CD4-positive, alpha-beta T cell treated with Interleukin-6 for 4 hours (primary cell): ENCODE measurements around the gene PPP1R37.
"Not testable (repeated sequence)": the region's sequence is repeated elsewhere in the genome, so short reads cannot be mapped to it uniquely, and the experiment has no call there.

ENCODE experiments used
- DNase-seq: peaks from one replicate; pipeline ENCODE4 v3.0.0-alpha.2; 2020; ENCODE audit warnings: mixed read lengths

PPP1R37 gene

DNA sequence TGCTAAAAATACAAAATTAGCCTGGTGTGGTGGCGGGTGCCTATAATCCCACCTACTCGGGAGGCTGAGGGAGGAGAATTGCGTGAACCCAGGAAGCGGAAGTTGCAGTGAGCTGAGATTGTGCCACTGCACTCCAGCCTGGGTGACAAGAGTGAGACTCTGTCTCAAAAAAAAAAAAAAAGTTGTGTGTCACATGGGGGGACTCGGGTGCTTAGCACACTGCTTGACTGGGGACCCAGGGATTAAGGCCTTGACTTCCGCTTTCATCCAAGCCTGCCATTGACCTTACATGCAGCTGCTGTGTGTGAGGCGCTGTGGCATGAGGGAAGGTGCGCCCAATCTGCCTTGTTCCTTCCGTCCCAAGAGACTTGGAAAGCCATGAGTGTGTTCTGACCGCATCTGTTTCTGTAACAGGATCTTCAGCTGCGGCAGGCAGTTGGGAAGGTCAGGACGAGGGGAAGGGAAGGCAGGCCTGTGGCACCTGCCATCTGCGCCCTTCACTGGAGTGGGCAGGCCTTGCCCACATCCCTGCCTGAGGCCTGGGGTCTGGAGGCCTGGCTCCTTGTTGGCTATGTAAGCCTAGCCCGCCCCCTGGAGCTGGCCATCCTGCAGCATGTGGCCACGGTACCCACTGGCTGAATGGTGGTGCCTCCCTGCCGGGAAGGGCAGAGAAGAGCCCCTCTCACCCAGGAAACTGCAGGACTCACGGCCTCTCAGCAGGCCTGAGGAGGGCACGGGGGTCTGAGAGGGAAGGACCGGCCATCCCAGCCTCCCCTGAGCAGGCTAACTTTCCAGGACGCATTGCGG, 23.0 kb downstream of the PPP1R37 start:
- DNase-seq = no peak

GRCh38 chr19:45117167-45117594, 24.2 kb downstream of the PPP1R37 start:
- peak; percentile 61 for DNase-seq

- DNase-seq = no peak
Observed at GRCh38 chr19:45117671-45118070, 24.7 kb downstream of the PPP1R37 start.

GRCh38 chr19:45118106-45118505, 25.1 kb downstream of the PPP1R37 start:
- DNase-seq = no peak

- not testable (repeated sequence) for DNase-seq
Observed at GRCh38 chr19:45118591-45119355, 25.8 kb downstream of the PPP1R37 start.

- no peak for DNase-seq
Observed at GRCh38 chr19:45119582-45119981, 26.6 kb downstream of the PPP1R37 start.

GRCh38 chr19:45121827-45122345, 28.9 kb downstream of the PPP1R37 start:
- DNase-seq = no peak

- DNase-seq = no peak
Observed at GRCh38 chr19:45122832-45123231, 29.9 kb downstream of the PPP1R37 start.

DNA sequence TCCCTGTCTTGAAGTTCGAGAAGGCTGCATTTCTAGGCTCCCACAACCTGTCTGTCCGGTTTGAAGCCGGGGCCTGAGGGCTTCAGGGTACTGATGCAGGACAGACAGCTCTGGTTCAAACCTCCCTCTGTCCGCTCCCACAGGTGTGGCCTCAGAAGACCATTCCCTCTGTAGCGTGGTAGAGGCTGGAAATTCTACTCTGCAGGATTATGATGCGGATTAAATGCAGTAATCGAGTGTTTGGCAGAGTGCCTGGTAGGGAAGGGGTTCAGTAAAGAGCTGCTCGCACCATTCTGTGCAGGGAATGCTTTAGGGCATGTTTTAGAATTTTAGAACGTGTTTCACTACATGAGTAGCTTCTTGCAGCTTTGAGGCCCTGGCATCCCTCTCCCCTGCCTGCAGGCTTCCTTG, 30.5 kb downstream of the PPP1R37 start:
- no peak for DNase-seq

DNA sequence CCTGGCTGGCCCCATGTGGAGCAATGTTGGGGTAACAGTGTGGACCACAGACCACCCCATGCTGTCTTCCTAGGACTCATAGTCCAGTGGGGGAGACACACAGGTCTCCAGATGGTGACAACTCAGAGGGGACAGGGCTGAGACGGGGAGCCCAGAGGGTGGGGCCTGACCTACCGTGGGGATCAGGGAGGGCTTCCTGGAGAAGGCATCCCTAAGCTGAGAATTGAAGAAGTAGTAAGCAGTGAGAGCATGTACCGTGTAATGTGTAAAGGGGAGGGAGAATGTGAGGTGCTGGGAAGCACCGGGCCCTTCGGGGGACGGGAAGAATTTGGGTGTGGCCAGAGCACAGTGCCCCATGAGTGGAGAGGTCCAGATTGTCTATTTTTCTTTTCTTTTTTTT, 31.0 kb downstream of the PPP1R37 start:
- no peak for DNase-seq

GRCh38 chr19:45125360-45125759, 32.4 kb downstream of the PPP1R37 start:
- DNase-seq = no peak

DNA sequence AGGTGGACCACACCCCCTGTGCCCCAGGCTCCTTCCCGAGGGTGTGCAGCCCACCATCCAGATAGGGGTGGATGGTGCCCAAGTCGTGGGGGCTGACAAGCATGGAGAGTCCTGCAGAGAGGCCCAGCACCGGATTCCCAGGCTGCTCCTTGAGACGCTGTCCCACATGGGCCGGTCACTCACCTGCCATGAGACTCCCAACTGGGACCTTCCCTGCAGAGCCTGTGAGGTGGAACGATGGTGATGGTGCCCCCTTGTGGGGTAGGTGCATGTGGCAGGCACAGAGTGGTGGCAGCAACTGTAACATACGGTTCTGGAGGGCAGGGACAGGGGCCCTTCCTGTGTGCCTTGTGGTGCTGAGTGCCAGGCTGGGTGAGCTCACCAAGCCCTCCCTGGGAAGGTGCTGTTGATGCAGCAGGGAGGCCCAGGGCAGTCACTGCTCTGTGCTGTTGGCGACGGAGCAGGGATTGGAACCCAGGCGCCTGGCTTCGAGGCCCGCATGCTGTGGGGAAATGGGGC, 33.1 kb downstream of the PPP1R37 start:
- peak; percentile 77 for DNase-seq

GRCh38 chr19:45126654-45127053, 33.7 kb downstream of the PPP1R37 start:
- DNase-seq = no peak

GRCh38 chr19:45128146-45128545, 35.2 kb downstream of the PPP1R37 start:
- no peak for DNase-seq

- no peak for DNase-seq
Observed at GRCh38 chr19:45128806-45129205, 35.8 kb downstream of the PPP1R37 start.

DNA sequence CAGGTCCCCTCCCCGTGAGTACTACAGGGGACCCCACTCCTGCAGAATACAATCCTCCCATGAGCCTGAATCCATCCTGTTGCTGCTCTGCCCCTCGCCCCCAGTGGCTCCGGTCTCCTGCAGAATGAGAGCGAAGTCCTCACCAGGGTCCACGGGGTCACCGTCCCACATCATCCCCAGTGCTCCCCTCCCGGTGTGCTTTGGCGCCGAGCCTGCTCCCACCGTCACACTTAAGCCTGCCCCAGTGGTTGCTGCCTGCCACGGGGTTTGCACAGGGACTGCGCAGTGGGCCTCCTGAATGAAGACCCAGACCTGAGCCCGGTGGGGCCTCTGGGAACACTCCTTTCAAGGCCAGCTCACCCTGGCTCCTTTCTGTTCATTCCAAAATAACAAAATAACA, 37.3 kb downstream of the PPP1R37 start:
- no peak for DNase-seq

DNA sequence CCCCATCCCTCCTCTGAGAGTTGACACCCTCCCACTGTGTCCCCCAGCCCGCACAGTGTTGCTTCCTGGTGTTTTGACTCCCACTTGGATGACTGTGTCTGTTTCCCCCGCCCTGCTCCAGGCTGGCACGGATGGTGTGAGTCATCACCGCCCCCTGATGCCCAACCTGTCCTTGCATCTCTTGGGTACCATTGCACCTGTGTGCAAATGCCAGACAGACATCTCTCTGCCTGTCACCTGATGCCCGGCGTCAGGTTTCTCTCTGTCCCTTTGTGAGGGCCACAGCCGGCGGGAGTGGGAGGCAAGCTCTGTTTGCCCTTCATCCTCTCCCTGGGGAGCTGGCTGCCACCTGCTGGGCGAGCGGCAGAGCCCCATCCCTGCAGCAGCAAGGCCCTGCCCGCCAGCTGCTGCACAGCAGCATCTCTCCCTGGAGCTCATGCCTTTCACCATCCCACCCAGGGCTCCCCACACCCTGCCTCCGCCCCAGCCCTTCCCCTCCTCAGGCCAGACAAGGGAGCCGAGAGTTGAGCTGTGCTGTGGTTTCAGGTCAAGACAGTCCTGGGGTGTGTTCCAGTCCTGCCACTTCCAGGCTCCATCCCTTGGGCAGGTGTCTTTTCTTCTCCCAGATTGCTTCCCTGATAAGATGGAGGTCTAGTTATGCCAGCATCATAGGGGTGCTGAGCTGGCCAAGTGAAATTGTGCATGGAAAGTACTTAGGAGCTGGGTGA, 38.1 kb downstream of the PPP1R37 start:
- no peak for DNase-seq

GRCh38 chr19:45133661-45134060, 40.7 kb downstream of the PPP1R37 start:
- DNase-seq = no peak

DNA sequence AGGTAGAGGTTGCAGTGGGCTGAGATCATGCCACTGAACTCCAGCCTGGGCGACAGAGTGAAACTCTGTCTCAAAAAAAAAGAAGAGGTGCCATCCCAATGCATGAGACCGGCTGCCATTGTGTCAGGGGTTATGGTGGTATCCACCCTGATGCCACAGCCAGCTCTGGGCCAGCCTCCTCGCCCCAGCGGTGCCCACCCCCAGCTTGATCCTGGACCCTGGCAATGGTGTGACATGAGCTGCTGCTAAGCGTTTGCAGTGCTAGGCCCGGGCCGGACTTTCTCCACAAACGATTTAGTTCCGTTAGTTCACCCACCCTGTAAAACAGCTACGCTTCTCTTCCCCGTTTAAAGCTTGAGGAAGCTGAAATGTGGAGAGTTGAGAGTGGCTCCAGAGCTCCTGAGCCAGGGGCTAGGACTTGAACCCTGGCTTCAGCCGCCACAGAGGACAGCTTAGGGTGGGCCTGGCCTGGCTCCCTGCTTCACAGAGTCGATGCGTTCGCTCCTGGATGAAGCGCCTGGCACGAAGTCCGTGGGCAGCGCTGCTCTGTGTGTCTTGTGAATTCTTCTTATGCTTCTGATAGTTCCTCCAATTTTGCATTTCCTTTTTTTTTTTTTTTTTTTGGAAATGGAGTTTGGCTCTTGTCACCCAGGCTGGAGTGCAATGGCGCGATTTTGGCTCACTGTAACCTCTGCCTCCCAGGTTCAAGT, 42.4 kb downstream of the PPP1R37 start:
- DNase-seq = no peak

- no peak for DNase-seq
Observed at GRCh38 chr19:45136507-45137178, 43.7 kb downstream of the PPP1R37 start.

- DNase-seq = no peak
Observed at GRCh38 chr19:45137179-45137761, 44.3 kb downstream of the PPP1R37 start.
